WTC11 (cell line): Measurements from ENCODE around the gene ANAPC13. TPM values are rescaled to one million over a fixed set of nuclear protein-coding genes. Genes with fewer than 3 reads are reported as not detected.

Experiments
- ATAC-seq: fragments of 200-7000 bp; cut with Tn5 transposase; 2 replicates; pipeline ENCODE4 v1.10.0; 2021; ENCODE audit warnings: mild to moderate bottlenecking, moderate library complexity
- CTCF ChIA-PET: fragments of 300-600 bp; sonication (Branson Sonifier 250); formaldehyde crosslinking; loops from one replicate; lab custom pipeline; 2021; ENCODE audit warnings: antibody characterized with exemption; lab: Charles Lee
- POLR2A ChIA-PET: fragments of 350-600 bp; sonication (Branson Sonifier 250); formaldehyde crosslinking; loops from one replicate; lab custom pipeline; 2021; ENCODE audit warnings: antibody characterized with exemption; lab: Charles Lee
- DNase-seq: peaks from one replicate; pipeline ENCODE4 v3.0.0; 2021; ENCODE audit warnings: low spot score
- H3K27ac Mint-ChIP-seq: 2 replicates; pipeline ENCODE4 v1.8.0; 2021; ENCODE audit warnings: mixed read lengths
- H3K27me3 Mint-ChIP-seq: 2 replicates; pipeline ENCODE4 v1.8.0; 2021; ENCODE audit warnings: low read depth, mild to moderate bottlenecking, moderate library complexity, mixed read lengths
- H3K36me3 Mint-ChIP-seq: 2 replicates; pipeline ENCODE4 v1.8.0; 2021; ENCODE audit warnings: mixed read lengths
- H3K4me1 Mint-ChIP-seq: 2 replicates; pipeline ENCODE4 v1.8.0; 2022; ENCODE audit warnings: mixed read lengths
- H3K4me3 Mint-ChIP-seq: 2 replicates; pipeline ENCODE4 v1.8.0; 2021; ENCODE audit warnings: mild to moderate bottlenecking, moderate library complexity, mixed read lengths
- H3K9me3 Mint-ChIP-seq: 2 replicates; pipeline ENCODE4 v1.8.0; 2021; ENCODE audit warnings: mixed read lengths
- ESRRA ChIP-seq: sonication (generic); formaldehyde crosslinking; IDR thresholded peaks from 2 replicates; pipeline ENCODE4 v1.8.1; 2022; ENCODE audit warnings: mild to moderate bottlenecking, missing genetic modification reagents, borderline replicate concordance
- RELA ChIP-seq: sonication (generic); formaldehyde crosslinking; IDR thresholded peaks from 2 replicates; pipeline ENCODE4 v1.8.1; 2022; ENCODE audit warnings: missing genetic modification reagents, mild to moderate bottlenecking, borderline replicate concordance
- ZBTB21 ChIP-seq: sonication (generic); formaldehyde crosslinking; IDR thresholded peaks from 2 replicates; pipeline ENCODE4 v1.8.1; 2023; ENCODE audit warnings: mild to moderate bottlenecking, missing genetic modification reagents, borderline replicate concordance
- ZBTB43 ChIP-seq: sonication (generic); formaldehyde crosslinking; IDR thresholded peaks from 2 replicates; pipeline ENCODE4 v1.8.1; 2023; ENCODE audit warnings: mild to moderate bottlenecking, missing genetic modification reagents
- ZNF512 ChIP-seq: sonication (generic); formaldehyde crosslinking; IDR thresholded peaks from 2 replicates; pipeline ENCODE4 v1.8.1; 2022; ENCODE audit warnings: missing genetic modification reagents, borderline replicate concordance
- ZNF532 ChIP-seq: fragments of 250-450 bp; sonication (Bioruptor Pico); IDR thresholded peaks from 2 replicates; pipeline ENCODE4 v1.9.0; 2021; ENCODE audit warnings: mild to moderate bottlenecking, borderline replicate concordance
- total RNA-seq: library from RNA; stranded (reverse); gene quantifications from 3 replicates; pipeline ENCODE4 v1.2.3, GENCODE V29; 2021
- TF ChIP-seq, protein P1 (sequence below): sonication (generic); formaldehyde crosslinking; IDR thresholded peaks from 2 replicates; pipeline ENCODE4 v1.8.1; 2022; ENCODE audit warnings: low read depth, mild to moderate bottlenecking, moderate library complexity, missing genetic modification reagents, borderline replicate concordance
- TF ChIP-seq, protein P2 (sequence below): fragments of 250-450 bp; sonication (Bioruptor Pico); conservative IDR thresholded peaks from 2 replicates; pipeline ENCODE4 v1.9.0; 2021; ENCODE audit warnings: mild to moderate bottlenecking
- TF ChIP-seq, protein P3 (sequence below): sonication (generic); formaldehyde crosslinking; IDR thresholded peaks from 2 replicates; pipeline ENCODE4 v1.8.1; 2023; ENCODE audit warnings: mild to moderate bottlenecking, missing genetic modification reagents
- TF ChIP-seq, protein P4 (sequence below): sonication (generic); formaldehyde crosslinking; conservative IDR thresholded peaks from 2 replicates; pipeline ENCODE4 v1.8.1; 2022; ENCODE audit warnings: mild to moderate bottlenecking, missing genetic modification reagents

Gene ANAPC13
- total RNA-seq, 1 experiment from 2014 or later: 29.7 TPM

DNA sequence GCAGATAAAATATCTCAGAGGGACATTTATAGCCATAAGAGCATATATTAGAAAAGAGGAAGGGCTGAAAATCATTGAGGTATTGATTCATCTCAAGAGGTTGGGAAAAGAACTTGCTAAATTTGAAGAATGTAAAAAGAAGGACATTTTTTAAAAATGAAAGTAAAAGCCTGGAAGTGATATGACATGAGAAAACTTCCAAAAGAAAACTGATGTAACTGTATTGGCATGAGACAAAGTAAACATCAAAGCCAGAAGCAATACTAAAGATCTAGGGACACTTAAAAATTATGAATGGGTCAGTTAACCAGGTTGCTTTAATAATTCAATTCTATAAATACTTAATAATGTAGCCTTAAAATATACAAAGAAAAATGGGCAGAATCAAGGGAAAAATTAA, 32.0 kb upstream of the ANAPC13 start (continued):
- TF ChIP-seq ZNF532 (CRISPR knock-in tag): no peak
- TF ChIP-seq, protein P1, sequence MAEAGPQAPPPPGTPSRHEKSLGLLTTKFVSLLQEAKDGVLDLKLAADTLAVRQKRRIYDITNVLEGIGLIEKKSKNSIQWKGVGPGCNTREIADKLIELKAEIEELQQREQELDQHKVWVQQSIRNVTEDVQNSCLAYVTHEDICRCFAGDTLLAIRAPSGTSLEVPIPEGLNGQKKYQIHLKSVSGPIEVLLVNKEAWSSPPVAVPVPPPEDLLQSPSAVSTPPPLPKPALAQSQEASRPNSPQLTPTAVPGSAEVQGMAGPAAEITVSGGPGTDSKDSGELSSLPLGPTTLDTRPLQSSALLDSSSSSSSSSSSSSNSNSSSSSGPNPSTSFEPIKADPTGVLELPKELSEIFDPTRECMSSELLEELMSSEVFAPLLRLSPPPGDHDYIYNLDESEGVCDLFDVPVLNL (CRISPR knock-in tag): no peak
- no peak for TF ChIP-seq ESRRA

- Mint-ChIP-seq H3K9me3 (peaks cover 17% of the 10 kb centered on the region), H3K4me1 (0 out of 2 replicates have a peak, but pooled peaks cover 3% of the 10 kb centered on the region), H3K27ac (no peak overlapping the region), H3K36me3 (peaks cover 16% of the 10 kb centered on the region), H3K4me3 (no peak overlapping the region), H3K27me3 (no peaks in the 10 kb centered on the region)
- ATAC-seq (no peak), DNase-seq (no peak)
- ChIA-PET POLR2A (no interaction called here), CTCF (no interaction called here)
- no peak for TF ChIP-seq RELA
- no peak for TF ChIP-seq ZBTB21 (CRISPR knock-in tag)
- TF ChIP-seq, protein P2, sequence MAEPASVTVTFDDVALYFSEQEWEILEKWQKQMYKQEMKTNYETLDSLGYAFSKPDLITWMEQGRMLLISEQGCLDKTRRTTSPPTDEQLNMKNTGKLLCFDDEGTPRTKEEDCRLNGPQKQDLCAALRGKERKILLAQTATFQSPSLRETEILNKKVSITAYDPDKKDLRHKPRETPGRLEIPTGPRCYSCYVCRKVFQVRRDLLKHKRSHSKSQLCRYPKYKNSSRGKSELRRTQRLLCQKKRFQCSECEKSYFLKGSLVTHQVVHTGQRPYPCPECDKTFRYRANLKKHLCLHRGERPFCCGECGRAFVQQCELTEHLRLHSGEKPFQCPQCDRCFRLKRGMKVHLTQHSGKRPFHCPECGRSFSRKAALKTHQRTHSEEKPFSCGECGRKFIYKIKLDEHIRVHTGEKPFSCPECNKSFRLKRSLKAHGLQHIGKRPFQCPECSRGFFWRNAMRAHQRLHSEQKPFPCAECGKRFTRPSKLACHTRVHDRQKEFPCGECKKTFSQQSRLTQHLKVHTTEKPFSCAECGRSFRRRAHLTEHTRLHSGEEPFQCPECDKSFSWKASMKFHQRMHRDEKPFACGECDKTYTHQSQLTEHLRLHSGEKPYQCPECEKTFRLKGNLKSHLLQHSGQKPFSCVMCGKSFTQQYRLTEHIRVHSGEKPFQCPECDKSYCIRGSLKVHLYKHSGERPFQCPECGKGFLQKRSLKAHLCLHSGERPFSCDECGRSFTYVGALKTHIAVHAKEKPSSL (CRISPR knock-in tag): no peak
- no peak for TF ChIP-seq ZNF512 (CRISPR knock-in tag)
- TF ChIP-seq ZBTB43 (CRISPR knock-in tag): no peak
- TF ChIP-seq, protein P3, sequence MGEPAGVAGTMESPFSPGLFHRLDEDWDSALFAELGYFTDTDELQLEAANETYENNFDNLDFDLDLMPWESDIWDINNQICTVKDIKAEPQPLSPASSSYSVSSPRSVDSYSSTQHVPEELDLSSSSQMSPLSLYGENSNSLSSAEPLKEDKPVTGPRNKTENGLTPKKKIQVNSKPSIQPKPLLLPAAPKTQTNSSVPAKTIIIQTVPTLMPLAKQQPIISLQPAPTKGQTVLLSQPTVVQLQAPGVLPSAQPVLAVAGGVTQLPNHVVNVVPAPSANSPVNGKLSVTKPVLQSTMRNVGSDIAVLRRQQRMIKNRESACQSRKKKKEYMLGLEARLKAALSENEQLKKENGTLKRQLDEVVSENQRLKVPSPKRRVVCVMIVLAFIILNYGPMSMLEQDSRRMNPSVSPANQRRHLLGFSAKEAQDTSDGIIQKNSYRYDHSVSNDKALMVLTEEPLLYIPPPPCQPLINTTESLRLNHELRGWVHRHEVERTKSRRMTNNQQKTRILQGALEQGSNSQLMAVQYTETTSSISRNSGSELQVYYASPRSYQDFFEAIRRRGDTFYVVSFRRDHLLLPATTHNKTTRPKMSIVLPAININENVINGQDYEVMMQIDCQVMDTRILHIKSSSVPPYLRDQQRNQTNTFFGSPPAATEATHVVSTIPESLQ (CRISPR knock-in tag): no peak
- TF ChIP-seq, protein P4, sequence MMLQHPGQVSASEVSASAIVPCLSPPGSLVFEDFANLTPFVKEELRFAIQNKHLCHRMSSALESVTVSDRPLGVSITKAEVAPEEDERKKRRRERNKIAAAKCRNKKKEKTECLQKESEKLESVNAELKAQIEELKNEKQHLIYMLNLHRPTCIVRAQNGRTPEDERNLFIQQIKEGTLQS (CRISPR knock-in tag): no peak
Observed at GRCh38 chr3:134516905-134517304, 31.1 kb upstream of the ANAPC13 start.
